Body of pancreas (tissue), 4 donors: ENCODE measurements around the gene POSTN.
A peak's percentile ranks its signal among the peaks of the same experiment; 100 is the strongest.

ENCODE experiments used
- CTCF ChIP-seq, 7 experiments: fragments of 450-650 bp in 4 of 7; fragments of 200-600 bp in 3 of 7; sonication (generic) in 3 of 7; IDR thresholded peaks; one replicate each; pipeline ENCODE4 v1.5.1; 2016 to 2019; ENCODE audit warnings: antibody characterized with exemption in 7 of 7
- POLR2A ChIP-seq, 3 donors: fragments of 450-650 bp; IDR thresholded peaks; one replicate each; pipeline ENCODE4 v1.6.1; 2016; ENCODE audit warnings: antibody characterized with exemption in 3 of 3, mild to moderate bottlenecking in 2 of 3

DNA sequence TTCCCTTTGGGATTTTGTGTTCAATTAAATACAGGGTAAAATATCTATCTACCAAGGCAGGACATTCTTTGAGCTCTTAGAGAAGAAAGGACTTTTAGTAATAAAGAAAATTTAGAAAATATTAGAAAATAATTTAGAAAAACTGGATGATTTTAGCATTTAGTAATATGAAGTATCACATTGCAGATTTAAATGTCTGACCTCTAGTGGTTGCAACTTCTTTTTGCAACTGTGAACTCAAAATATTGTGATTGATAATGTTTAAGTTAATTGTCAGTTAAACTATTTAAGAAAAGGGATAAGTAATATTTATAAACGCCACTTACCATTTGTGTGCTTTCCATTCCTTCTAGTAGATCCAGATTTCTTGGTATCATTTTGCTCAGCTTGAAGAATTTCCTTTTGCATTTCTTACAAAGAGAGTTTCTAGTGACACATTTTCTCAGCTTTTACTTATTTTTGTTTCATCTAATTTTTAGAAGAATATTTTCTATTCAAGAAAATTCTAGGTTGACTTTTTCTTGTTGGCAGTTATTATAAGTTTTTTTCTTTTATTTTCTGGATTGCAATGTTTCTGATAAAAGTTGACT lies 10.3 kb upstream of the POSTN start:
- TF ChIP-seq CTCF (IDR thresholded peaks at IDR 0.05) (peak in 5 of 7 experiments; percentile 10 to 31 (median 15)), POLR2A (IDR thresholded peaks at IDR 0.05) (no peak)
